Osteocyte (in vitro differentiated cells): ENCODE results near the gene HCN2. TPM values are rescaled to one million over a fixed set of nuclear protein-coding genes. Genes with fewer than 3 reads are reported as not detected.
"Not testable (repeated sequence)": the region's sequence is repeated elsewhere in the genome, so short reads cannot be mapped to it uniquely, and the experiment has no call there.

ENCODE experiments used
- DNase-seq: peaks from one replicate; pipeline ENCODE4 v3.0.0; 2021; ENCODE audit warnings: mixed read lengths; ENCODE audit not compliant: unreplicated experiment; ENCODE audit errors: extremely low spot score
- H3K27ac Mint-ChIP-seq: one replicate; pipeline ENCODE4 v1.8.0; 2021; ENCODE audit warnings: mild to moderate bottlenecking, mixed read lengths; ENCODE audit not compliant: unreplicated experiment
- H3K27me3 Mint-ChIP-seq: one replicate; pipeline ENCODE4 v1.8.0; 2021; ENCODE audit warnings: mixed read lengths; ENCODE audit not compliant: unreplicated experiment
- H3K36me3 Mint-ChIP-seq: one replicate; pipeline ENCODE4 v1.8.0; 2021; ENCODE audit warnings: mixed read lengths; ENCODE audit not compliant: unreplicated experiment
- H3K4me1 Mint-ChIP-seq: one replicate; pipeline ENCODE4 v1.8.0; 2021; ENCODE audit warnings: mixed read lengths; ENCODE audit not compliant: unreplicated experiment
- H3K4me3 Mint-ChIP-seq: one replicate; pipeline ENCODE4 v1.8.0; 2021; ENCODE audit warnings: mild to moderate bottlenecking, moderate library complexity, mixed read lengths; ENCODE audit not compliant: unreplicated experiment
- H3K9me3 Mint-ChIP-seq: one replicate; pipeline ENCODE4 v1.8.0; 2021; ENCODE audit warnings: mixed read lengths; ENCODE audit not compliant: unreplicated experiment
- CTCF ChIP-seq: fragments of 200-600 bp; sonication (generic); IDR thresholded peaks from 2 replicates; pipeline ENCODE4 v1.5.0; 2021; ENCODE audit warnings: antibody characterized with exemption, mild to moderate bottlenecking, moderate library complexity
- total RNA-seq: library from RNA; stranded (reverse); gene quantifications from 2 replicates; pipeline ENCODE4 v1.2.1, GENCODE V29; 2021

Gene HCN2
- total RNA-seq, 1 donor from 2014 or later: 28.3 TPM

- no peak for DNase-seq
- Mint-ChIP-seq H3K36me3 (peaks cover 2% of the 10 kb centered on the region), H3K4me1 (peaks cover 2% of the 10 kb centered on the region), H3K9me3 (no peaks in the 10 kb centered on the region), H3K27me3 (no peaks in the 10 kb centered on the region), H3K27ac (no peak overlapping the region), H3K4me3 (no peak overlapping the region)
- TF ChIP-seq CTCF: no peak
Observed at GRCh38 chr19:602391-603301, 13.0 kb downstream of the HCN2 start.

GRCh38 chr19:603302-603639 is 13.6 kb downstream of the HCN2 start:
- not testable (repeated sequence) for H3K27me3 Mint-ChIP-seq, DNase-seq, H3K9me3 Mint-ChIP-seq, H3K4me3 Mint-ChIP-seq, H3K4me1 Mint-ChIP-seq, H3K27ac Mint-ChIP-seq, H3K36me3 Mint-ChIP-seq

- not testable (repeated sequence) for H3K27me3 Mint-ChIP-seq, H3K9me3 Mint-ChIP-seq, H3K4me1 Mint-ChIP-seq, H3K36me3 Mint-ChIP-seq, H3K4me3 Mint-ChIP-seq, H3K27ac Mint-ChIP-seq, DNase-seq
Observed at GRCh38 chr19:603779-604178, 14.1 kb downstream of the HCN2 start.

- H3K27me3 Mint-ChIP-seq: no peaks in the 10 kb centered on the region
- H3K4me3 Mint-ChIP-seq: no peak overlapping the region
- peaks cover 2% of the 10 kb centered on the region for H3K36me3 Mint-ChIP-seq
- H3K4me1 Mint-ChIP-seq: peaks cover 9% of the 10 kb centered on the region
- no peaks in the 10 kb centered on the region for H3K9me3 Mint-ChIP-seq
- no peak overlapping the region for H3K27ac Mint-ChIP-seq
- DNase-seq: no peak
- no peak for TF ChIP-seq CTCF
Observed at GRCh38 chr19:604355-604754, 14.7 kb downstream of the HCN2 start.

GRCh38 chr19:605061-605971 is 15.6 kb downstream of the HCN2 start:
- not testable (repeated sequence) for H3K27ac Mint-ChIP-seq, H3K9me3 Mint-ChIP-seq, H3K36me3 Mint-ChIP-seq, DNase-seq, H3K4me3 Mint-ChIP-seq, H3K27me3 Mint-ChIP-seq
- peaks cover 15% of the 10 kb centered on the region for H3K4me1 Mint-ChIP-seq

GRCh38 chr19:607301-608154 is 17.8 kb downstream of the HCN2 start:
- Mint-ChIP-seq H3K4me3 (no peak overlapping the region), H3K9me3 (no peaks in the 10 kb centered on the region), H3K36me3 (peaks cover under 1% of the 10 kb centered on the region), H3K27ac (no peak overlapping the region), H3K27me3 (no peaks in the 10 kb centered on the region), H3K4me1 (peaks cover 31% of the 10 kb centered on the region)
- no peak for TF ChIP-seq CTCF
- DNase-seq: no peak
